AG04449 (cell line): Measurements from ENCODE around the gene IQCM.

Experiments
- CTCF ChIA-PET: fragments of 350-600 bp; formaldehyde crosslinking; extraction: SDS; loops from one replicate; lab custom pipeline; 2021; ENCODE audit warnings: antibody characterized with exemption; lab: Yijun Ruan, JAX
- POLR2A ChIA-PET: fragments of 400-600, 350-600 bp; formaldehyde crosslinking; extraction: SDS; loops from one replicate; lab custom pipeline; 2020; ENCODE audit warnings: antibody characterized with exemption, inconsistent platforms; lab: Yijun Ruan, JAX
- DNase-seq: peaks from one replicate; pipeline ENCODE4 v3.0.0-alpha.2; 2010; ENCODE audit warnings: low read depth, low spot score
- H3K4me3 ChIP-seq: 2 replicates; pipeline ENCODE4 v1.5.1; 2011; ENCODE audit warnings: low read depth, mild to moderate bottlenecking, control low read depth, low read length
- CTCF ChIP-seq: IDR thresholded peaks from one replicate; pipeline ENCODE4 v1.5.1; 2011; ENCODE audit warnings: mild to moderate bottlenecking, moderate library complexity, low read length, control low read depth, inconsistent platforms; ENCODE audit not compliant: insufficient read depth; ENCODE audit errors: missing control alignments

The IQCM gene

GRCh38 chr4:149749784-149750183, 65.9 kb downstream of the IQCM start:
- DNase-seq, result no peak

GRCh38 chr4:149747646-149748045, 68.0 kb downstream of the IQCM start:
- CTCF ChIA-PET, result no interaction called here
- POLR2A ChIA-PET, result no interaction called here
- H3K4me3 ChIP-seq, result no peak overlapping the region
- DNase-seq, result no peak
- no peak for TF ChIP-seq CTCF

More at GRCh38 chr4:149749784-149750183, 65.9 kb downstream of the IQCM start:
- CTCF ChIA-PET, result no interaction called here
- POLR2A ChIA-PET, result no interaction called here
- TF ChIP-seq CTCF, result no peak
- H3K4me3 ChIP-seq, result no peak overlapping the region

GRCh38 chr4:149746276-149746675, 69.4 kb downstream of the IQCM start:
- TF ChIP-seq CTCF, result no peak
- no peak for DNase-seq
- ChIA-PET CTCF (no interaction called here), POLR2A (no interaction called here)
- H3K4me3 ChIP-seq, result no peak overlapping the region

- no peak for DNase-seq
- ChIA-PET POLR2A (no interaction called here), CTCF (no interaction called here)
- TF ChIP-seq CTCF, result no peak
- H3K4me3 ChIP-seq, result no peak overlapping the region
Measured at GRCh38 chr4:149741186-149741831, 74.3 kb downstream of the IQCM start.

GRCh38 chr4:149738156-149738555, 77.5 kb downstream of the IQCM start:
- ChIA-PET POLR2A (no interaction called here), CTCF (no interaction called here)
- H3K4me3 ChIP-seq, result no peak overlapping the region
- DNase-seq, result no peak
- no peak for TF ChIP-seq CTCF

GRCh38 chr4:149735796-149736195, 79.8 kb downstream of the IQCM start:
- DNase-seq, result no peak
- H3K4me3 ChIP-seq, result no peak overlapping the region
- TF ChIP-seq CTCF, result no peak
- POLR2A ChIA-PET, result no interaction called here
- CTCF ChIA-PET, result no interaction called here
